GM23338 (cell line): Measurements from ENCODE around the gene SMIM45.

ENCODE experiments used
- CREB1 ChIP-seq: fragments of 250-450 bp; sonication (Bioruptor Pico); IDR thresholded peaks from 2 replicates; pipeline ENCODE4 v1.5.0; 2020; ENCODE audit warnings: low read depth, mild to moderate bottlenecking, moderate library complexity
- EZH2 ChIP-seq: fragments of 200-600 bp; sonication (generic); IDR thresholded peaks from one replicate; pipeline ENCODE4 v1.8.0; 2017; ENCODE audit warnings: antibody characterized with exemption, mild to moderate bottlenecking, low read depth; ENCODE audit not compliant: unreplicated experiment
- NANOG ChIP-seq: IDR thresholded peaks from 2 replicates; pipeline ENCODE4 v1.6.1; 2016; ENCODE audit warnings: antibody characterized with exemption, borderline replicate concordance
- ZNF114 ChIP-seq: fragments of 250-450 bp; sonication (Bioruptor Pico); IDR thresholded peaks from 2 replicates; pipeline ENCODE4 v1.5.0; 2020; ENCODE audit warnings: mild to moderate bottlenecking, moderate library complexity
- TF ChIP-seq, protein P1 (sequence below): fragments of 250-450 bp; sonication (Bioruptor Pico); IDR thresholded peaks from 2 replicates; pipeline ENCODE4 v1.5.0; 2020; ENCODE audit warnings: mild to moderate bottlenecking, moderate library complexity
- TF ChIP-seq, protein P2 (sequence below), 2 experiments: fragments of 200-600 bp in 1 of 2; sonication (generic) in 1 of 2; conservative IDR thresholded peaks; 2 replicates each; pipeline versions ENCODE4 v1.5.1 to v1.6.1; 2016 to 2017; ENCODE audit warnings: antibody characterized with exemption in 2 of 2, low read depth in 2 of 2, mild to moderate bottlenecking in 2 of 2, moderate library complexity in 1 of 2

The SMIM45 gene

DNA sequence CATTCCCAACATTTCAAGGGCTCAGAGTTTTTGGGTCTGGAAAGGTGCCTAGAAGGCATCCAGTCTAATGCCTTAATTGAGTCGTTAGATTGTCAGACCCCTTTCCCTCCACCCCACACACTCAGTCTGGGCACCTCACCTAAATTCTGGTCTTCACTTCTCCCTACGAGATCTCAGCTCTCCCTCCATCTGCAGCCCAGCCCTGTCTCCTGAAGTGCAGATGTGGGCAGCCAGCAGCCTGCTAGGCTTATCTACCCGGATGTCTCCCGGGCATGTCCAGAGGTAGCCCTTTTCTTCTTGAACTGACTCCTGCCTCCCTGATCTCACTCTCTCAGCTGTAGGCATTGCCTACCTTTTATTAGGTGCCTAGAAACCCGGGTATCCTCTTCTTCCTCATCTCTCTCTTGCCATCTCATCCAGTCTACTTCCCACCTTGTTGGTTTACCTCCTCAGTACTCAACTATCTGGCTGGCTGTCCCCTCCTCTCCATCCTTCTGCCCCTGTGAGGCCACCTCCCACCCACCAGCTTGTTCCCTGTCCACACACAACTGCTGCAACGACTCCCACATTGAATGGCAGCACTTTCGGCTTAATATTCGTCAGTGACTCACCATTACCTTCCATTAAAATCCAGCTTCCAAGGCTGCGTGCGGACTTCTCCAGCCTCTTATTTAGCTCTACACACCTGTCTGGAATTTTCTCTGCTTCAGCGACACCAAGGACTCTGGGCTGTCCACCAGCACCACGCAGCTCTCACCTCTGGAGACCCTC lies 23.5 kb downstream of the SMIM45 start (continued):
- TF ChIP-seq, protein P1, sequence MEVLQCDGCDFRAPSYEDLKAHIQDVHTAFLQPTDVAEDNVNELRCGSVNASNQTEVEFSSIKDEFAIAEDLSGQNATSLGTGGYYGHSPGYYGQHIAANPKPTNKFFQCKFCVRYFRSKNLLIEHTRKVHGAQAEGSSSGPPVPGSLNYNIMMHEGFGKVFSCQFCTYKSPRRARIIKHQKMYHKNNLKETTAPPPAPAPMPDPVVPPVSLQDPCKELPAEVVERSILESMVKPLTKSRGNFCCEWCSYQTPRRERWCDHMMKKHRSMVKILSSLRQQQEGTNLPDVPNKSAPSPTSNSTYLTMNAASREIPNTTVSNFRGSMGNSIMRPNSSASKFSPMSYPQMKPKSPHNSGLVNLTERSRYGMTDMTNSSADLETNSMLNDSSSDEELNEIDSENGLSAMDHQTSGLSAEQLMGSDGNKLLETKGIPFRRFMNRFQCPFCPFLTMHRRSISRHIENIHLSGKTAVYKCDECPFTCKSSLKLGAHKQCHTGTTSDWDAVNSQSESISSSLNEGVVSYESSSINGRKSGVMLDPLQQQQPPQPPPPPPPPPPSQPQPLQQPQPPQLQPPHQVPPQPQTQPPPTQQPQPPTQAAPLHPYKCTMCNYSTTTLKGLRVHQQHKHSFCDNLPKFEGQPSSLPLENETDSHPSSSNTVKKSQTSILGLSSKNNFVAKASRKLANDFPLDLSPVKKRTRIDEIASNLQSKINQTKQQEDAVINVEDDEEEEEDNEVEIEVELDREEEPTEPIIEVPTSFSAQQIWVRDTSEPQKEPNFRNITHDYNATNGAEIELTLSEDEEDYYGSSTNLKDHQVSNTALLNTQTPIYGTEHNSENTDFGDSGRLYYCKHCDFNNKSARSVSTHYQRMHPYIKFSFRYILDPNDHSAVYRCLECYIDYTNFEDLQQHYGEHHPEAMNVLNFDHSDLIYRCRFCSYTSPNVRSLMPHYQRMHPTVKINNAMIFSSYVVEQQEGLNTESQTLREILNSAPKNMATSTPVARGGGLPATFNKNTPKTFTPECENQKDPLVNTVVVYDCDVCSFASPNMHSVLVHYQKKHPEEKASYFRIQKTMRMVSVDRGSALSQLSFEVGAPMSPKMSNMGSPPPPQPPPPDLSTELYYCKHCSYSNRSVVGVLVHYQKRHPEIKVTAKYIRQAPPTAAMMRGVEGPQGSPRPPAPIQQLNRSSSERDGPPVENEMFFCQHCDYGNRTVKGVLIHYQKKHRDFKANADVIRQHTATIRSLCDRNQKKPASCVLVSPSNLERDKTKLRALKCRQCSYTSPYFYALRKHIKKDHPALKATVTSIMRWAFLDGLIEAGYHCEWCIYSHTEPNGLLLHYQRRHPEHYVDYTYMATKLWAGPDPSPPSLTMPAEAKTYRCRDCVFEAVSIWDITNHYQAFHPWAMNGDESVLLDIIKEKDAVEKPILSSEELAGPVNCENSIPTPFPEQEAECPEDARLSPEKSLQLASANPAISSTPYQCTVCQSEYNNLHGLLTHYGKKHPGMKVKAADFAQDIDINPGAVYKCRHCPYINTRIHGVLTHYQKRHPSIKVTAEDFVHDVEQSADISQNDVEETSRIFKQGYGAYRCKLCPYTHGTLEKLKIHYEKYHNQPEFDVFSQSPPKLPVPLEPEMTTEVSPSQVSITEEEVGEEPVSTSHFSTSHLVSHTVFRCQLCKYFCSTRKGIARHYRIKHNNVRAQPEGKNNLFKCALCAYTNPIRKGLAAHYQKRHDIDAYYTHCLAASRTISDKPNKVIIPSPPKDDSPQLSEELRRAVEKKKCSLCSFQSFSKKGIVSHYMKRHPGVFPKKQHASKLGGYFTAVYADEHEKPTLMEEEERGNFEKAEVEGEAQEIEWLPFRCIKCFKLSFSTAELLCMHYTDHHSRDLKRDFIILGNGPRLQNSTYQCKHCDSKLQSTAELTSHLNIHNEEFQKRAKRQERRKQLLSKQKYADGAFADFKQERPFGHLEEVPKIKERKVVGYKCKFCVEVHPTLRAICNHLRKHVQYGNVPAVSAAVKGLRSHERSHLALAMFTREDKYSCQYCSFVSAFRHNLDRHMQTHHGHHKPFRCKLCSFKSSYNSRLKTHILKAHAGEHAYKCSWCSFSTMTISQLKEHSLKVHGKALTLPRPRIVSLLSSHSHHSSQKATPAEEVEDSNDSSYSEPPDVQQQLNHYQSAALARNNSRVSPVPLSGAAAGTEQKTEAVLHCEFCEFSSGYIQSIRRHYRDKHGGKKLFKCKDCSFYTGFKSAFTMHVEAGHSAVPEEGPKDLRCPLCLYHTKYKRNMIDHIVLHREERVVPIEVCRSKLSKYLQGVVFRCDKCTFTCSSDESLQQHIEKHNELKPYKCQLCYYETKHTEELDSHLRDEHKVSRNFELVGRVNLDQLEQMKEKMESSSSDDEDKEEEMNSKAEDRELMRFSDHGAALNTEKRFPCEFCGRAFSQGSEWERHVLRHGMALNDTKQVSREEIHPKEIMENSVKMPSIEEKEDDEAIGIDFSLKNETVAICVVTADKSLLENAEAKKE (CRISPR knock-in tag): no peak
- TF ChIP-seq, protein P2, sequence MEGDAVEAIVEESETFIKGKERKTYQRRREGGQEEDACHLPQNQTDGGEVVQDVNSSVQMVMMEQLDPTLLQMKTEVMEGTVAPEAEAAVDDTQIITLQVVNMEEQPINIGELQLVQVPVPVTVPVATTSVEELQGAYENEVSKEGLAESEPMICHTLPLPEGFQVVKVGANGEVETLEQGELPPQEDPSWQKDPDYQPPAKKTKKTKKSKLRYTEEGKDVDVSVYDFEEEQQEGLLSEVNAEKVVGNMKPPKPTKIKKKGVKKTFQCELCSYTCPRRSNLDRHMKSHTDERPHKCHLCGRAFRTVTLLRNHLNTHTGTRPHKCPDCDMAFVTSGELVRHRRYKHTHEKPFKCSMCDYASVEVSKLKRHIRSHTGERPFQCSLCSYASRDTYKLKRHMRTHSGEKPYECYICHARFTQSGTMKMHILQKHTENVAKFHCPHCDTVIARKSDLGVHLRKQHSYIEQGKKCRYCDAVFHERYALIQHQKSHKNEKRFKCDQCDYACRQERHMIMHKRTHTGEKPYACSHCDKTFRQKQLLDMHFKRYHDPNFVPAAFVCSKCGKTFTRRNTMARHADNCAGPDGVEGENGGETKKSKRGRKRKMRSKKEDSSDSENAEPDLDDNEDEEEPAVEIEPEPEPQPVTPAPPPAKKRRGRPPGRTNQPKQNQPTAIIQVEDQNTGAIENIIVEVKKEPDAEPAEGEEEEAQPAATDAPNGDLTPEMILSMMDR (conservative IDR thresholded peaks at IDR 0.05; ENCODE audit: low read depth in 2 of 2): no peak
- TF ChIP-seq EZH2: no peak
- no peak for TF ChIP-seq ZNF114
- no peak for TF ChIP-seq NANOG
- no peak for TF ChIP-seq CREB1 (CRISPR knock-in tag)
